ENCODE measurements around the gene ESPN.

The ESPN gene

GRCh38 chr1:6466751-6467150 lies 42.2 kb downstream of the ESPN start:
- no peak for DNase-seq (ENCODE audit: low read depth in 2 of 2)

GRCh38 chr1:6467224-6467623 lies 42.6 kb downstream of the ESPN start:
- DNase-seq (ENCODE audit: low read depth in 2 of 2) = no peak

DNA sequence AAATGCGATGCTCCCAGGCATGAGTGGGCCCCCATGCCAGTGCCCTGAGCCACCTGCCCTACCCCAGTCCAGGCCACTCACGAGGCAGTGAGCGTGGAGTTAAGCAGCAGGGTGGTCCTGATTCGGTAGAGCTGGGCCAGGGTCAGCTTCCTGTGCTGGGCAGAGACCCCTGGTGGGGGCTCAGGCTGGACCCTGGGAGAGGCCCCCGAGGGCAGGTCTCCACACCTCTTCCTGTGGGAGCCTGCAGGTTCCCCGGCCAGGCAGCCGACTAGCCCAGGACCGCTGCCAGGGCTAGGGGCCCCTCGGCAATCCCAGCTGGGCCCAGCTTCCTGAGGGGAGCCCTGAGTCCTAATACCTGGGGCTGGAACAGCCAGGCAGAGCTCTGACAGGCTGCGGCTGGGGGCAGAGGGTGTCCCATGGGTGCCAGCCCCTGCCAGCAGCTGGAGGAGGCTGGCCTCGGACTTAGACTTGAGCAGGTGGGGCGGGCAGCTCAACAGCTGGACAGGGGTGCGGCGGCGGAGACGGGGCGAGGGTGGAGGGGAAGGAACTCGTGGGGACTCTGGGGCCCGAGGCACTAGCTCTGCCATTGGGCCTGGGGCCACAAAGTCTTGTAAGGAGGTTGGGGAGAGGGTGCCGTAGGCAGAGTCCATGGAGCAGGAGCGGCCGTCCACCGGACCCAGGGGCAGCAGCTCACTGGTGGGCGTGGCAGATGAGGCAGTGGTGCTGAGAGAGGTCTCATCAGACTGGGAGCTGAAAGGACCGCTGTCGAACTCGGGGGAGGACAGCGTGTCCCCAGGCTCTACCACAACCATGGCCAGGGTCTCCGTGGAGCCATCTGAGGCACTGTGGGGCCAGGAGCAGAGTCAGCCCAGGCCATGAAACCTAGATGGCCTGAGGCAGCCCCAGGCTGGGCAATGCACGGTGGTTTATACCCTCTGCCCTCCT lies 43.4 kb downstream of the ESPN start:
- no peak for DNase-seq (ENCODE audit: low read depth in 2 of 2)

GRCh38 chr1:6468729-6469461 lies 44.3 kb downstream of the ESPN start:
- DNase-seq (ENCODE audit: low read depth in 2 of 2) = no peak

DNA sequence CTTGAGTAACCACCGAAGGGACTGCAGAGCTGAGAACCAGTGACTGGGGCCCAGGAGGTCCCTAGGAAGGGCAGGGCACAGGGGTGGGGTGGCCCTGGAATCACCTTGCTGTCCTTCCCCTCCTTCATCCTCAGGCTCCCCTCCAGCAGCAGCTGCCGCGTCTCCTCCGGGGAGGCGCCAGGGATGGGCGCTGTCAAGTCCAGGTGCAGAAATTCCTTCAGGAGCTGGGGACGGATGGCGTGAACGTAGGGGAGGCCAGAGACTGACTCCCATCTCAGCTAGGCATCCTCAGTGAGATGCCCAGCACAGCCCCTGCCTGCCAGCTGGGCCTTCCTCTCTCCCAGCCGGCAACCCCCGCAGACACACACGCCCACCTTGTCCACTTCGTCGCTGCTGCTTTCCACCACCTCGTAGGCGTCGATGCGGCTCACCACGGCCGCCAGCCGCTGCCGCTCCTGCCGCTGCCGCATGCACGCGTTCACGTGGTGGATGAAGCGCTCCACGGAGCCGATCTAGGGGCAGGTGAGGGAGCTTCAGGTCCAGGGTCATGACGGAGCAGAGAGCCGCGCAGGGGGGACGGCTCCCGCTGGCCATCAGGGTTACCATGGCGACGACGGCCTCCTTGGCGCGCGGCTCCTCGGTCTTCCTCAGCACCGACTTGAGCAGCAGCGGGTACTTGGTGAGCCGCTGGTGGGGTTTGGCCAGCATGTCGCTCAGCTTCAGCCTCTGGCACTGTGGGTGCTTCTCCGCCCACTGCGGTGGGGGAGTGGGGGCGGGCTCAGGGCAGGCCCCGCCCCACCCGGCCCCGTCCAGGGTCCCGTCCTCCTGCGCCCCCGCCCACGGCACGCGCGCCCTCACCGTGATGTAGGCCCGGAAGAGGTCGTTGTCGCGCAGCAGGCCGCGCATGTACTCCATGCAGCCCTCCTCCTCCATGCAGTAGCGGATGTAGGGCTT lies 45.8 kb downstream of the ESPN start:
- no peak for DNase-seq (ENCODE audit: low read depth in 2 of 2)

DNA sequence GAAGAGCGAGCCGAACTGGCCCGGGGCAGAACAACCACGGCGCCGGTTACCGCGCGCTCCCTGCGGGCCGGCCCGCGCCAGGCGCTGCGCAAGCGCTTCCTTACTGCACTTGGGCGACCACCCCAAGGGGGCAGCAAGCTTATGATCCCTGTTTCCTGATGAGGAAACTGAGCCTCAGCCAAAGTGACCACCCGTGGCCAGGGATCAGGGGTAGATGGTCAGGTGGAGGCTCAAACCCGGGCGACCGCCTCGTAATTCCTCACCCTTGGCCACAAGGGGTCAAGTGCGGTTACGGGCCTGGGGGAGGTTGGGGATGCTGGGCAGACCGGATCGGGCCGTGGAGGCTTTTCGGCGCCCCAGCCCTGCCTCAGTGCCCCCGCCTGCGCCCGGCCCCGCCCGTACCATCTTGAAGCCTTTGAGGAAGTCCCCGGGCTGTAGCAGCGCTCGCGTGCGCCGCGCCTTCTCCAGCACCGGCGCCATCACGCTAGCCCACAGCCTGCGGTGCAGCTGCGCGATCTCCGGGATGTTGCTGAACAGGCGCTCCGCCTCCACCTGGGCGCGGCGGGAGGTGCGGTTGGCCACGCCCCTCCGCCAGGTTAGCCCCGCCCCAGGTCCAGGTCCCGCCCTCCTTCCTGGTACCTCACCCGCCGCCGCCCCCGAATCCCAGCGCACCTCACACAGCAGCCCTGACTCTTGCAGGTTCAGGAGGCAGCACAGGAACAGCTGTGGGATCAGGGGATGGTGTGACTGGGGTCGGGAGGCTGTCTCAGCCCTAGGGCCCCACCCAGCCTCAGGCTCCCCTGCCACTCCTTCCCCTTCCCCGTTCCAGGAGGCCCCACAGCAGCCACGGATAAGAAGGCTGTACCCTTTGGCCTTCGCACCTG lies 46.8 kb downstream of the ESPN start:
- no peak for DNase-seq (ENCODE audit: low read depth in 2 of 2)

DNA sequence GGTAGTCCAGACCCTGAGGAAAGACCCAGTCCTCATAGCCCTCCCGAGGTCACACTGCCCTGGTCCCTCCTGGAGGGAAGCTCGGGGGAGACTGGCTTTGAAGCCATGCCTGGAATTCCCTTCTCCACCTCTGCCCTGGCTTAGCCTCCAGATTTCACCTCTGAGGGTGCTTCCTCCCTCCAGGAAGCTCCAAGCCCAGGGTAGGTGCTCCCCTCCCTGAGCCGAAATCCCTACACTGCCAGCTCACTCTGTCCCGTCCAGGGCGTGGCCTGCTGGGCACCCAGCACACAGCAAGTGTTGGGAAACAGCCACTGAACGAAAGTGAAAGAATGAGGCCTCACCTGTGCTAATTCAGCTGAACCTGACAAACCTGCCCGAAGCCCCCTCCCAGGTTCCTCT lies 47.4 kb downstream of the ESPN start:
- no peak for DNase-seq (ENCODE audit: low read depth in 2 of 2)

- no peak for DNase-seq (ENCODE audit: low read depth in 2 of 2)
These were observed 47.8 kb downstream of the ESPN start for GRCh38 chr1:6472391-6472790.

- no peak for DNase-seq (ENCODE audit: low read depth in 2 of 2)
These were observed 48.6 kb downstream of the ESPN start for GRCh38 chr1:6473156-6473555.

GRCh38 chr1:6473974-6474814 lies 49.6 kb downstream of the ESPN start:
- DNase-seq (ENCODE audit: low read depth in 2 of 2) = no peak

DNA sequence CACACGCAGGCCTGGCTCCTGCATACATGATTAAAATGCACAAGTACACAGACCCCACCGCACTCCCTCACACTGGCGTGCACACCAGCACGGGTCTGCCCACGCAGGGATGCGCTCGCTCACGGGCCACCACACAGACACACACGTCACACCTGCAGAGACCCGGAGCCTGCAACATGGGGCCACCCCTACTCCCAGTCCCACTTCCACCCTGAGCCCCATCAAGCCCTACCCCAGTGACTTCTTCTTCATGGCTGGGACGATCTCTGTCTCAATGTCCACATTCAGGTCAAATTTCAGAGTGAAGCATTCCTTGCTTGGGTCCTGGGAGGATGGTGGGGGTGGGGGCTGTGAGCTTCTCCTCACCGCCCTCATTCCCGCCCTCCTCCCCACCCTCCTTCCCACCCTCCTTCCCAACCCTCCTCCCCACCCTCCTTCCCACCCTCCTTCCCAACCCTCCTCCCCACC lies 50.3 kb downstream of the ESPN start:
- no peak for DNase-seq (ENCODE audit: low read depth in 2 of 2)

GRCh38 chr1:6475381-6476133 lies 51.0 kb downstream of the ESPN start:
- DNase-seq (ENCODE audit: low read depth in 2 of 2) = no peak

DNA sequence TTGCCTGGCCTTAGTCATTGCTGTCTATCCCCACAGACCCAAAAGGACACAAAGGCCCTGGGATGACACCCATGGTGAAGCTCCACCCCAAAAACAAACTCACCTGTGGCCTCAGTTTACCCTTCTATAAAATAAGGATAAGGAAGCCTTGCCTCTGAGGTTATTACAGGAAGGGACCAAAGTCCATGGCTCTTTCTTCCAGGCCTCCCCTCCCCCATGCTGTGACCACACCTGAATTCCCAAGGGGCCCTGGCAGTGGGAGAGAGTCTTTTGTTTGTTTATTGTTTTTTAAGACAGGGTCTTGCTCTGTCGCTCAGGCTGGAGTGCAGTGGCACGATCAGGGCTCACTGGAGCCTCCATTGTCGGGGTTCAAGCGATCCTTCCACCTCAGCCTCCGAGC lies 51.9 kb downstream of the ESPN start:
- DNase-seq (ENCODE audit: low read depth in 2 of 2) = no peak

DNA sequence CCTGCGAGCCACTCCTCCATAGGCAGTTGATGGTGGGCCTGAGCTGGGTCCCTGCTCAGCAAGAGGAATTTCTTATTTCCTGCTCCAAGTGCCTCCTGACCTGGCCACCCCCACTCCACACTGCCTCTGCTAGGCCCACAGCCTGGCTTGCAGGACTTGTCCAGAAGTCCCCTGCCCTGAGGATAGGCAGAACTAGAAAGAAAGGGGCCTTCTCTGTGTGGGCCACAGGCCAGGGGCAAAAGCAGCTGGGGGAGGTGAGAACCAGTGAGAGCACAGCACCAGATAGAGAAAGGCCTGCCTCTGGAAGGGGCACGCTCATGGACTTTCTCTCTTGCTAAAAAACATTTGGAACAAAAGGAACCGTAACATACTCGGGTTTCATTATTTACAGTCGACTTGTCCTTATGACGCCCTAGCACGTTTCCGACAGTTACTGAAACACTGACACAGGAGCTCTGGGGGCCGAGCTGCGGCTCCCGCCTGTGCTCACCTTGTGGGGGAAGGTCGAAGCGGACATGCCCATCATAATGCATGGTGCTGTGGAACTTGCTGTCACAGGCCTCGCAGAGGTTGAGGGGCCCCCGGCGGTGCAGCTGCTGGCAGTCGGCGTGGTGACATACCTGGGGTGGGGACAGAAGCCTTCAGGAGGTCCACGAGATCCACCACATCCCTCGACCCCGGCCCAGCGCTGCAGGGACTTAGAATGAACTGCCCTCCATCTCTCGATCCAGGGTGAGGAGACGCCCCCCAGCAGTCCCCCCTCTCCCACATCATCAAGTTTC lies 52.7 kb downstream of the ESPN start:
- DNase-seq (ENCODE audit: low read depth in 2 of 2) = no peak

GRCh38 chr1:6481820-6482219 lies 57.2 kb downstream of the ESPN start:
- no peak for DNase-seq (ENCODE audit: low read depth in 2 of 2)

DNA sequence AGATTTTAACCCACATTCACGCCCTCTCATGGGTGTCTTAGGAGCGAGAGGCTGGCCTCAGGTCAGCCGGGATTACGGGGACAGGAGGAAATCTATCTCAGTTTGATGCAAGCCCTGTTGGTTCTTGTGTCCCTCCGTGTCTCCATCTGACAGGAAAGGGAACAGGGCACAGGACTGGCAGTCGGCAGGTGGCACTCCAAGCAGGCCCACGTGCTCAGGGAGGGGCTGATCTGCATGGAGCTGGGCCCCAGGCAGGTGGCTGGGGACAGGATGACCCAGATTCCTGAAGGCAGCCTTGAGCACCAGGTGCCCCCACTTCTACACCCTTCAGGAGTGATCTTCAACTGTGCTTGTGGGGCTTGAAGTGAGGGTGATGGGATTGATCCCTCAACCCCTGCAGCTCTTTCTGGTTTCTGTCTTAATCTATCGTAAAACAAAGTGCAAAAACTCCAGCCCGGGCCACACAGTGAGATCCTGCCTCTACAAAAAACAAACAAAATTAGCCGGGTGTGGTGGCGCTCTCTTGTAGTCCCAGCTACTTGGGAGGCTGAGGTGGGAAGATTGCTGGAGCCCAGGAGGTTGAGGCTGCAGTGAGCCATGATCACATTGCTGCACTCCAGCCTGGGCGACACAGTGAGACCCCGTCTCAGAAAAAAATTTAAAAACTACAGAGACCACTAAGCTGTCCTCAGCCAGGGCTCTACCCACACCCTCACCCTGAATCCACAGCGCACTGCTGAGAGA lies 58.6 kb downstream of the ESPN start:
- no peak for DNase-seq (ENCODE audit: low read depth in 2 of 2)

- DNase-seq (ENCODE audit: low read depth in 2 of 2) = no peak
These were observed 59.2 kb downstream of the ESPN start for GRCh38 chr1:6483761-6484117.

GRCh38 chr1:6484826-6485167 lies 60.2 kb downstream of the ESPN start:
- DNase-seq (ENCODE audit: low read depth in 2 of 2) = no peak

All from fibroblast of skin of left quadriceps (primary cell).